H9 (cell line): ENCODE data around the gene CCNG1. TPM values are rescaled to one million over a fixed set of nuclear protein-coding genes. Genes with fewer than 3 reads are reported as not detected.

Experiments
- DNase-seq: peaks from one replicate; pipeline ENCODE4 v3.0.0-alpha.2; 2017
- H2AFZ ChIP-seq: one replicate; pipeline ENCODE4 v1.6.1; 2013; ENCODE audit warnings: mild to moderate bottlenecking, low read length, control low read depth, moderate library complexity
- H2AK5ac ChIP-seq: 2 replicates; pipeline ENCODE4 v1.6.1; 2013; ENCODE audit warnings: low read length, control low read depth, mixed read lengths; ENCODE audit not compliant: insufficient read length
- H2BK120ac ChIP-seq: one replicate; pipeline ENCODE4 v1.6.1; 2013; ENCODE audit warnings: low read depth, mild to moderate bottlenecking, low read length, control low read depth, inconsistent platforms; ENCODE audit not compliant: poor library complexity, severe bottlenecking
- H2BK12ac ChIP-seq: 2 replicates; pipeline ENCODE4 v1.6.1; 2013; ENCODE audit warnings: low read length, control low read depth, mixed read lengths, low read depth; ENCODE audit not compliant: insufficient read length
- H2BK15ac ChIP-seq: 2 replicates; pipeline ENCODE4 v1.6.1; 2013; ENCODE audit warnings: low read depth, low read length, control low read depth
- H2BK20ac ChIP-seq: one replicate; pipeline ENCODE4 v1.6.1; 2013; ENCODE audit warnings: low read depth, mild to moderate bottlenecking, low read length, control low read depth, inconsistent platforms; ENCODE audit not compliant: poor library complexity, severe bottlenecking
- H2BK5ac ChIP-seq: 2 replicates; pipeline ENCODE4 v1.6.1; 2013; ENCODE audit warnings: low read length, control low read depth, mixed read lengths; ENCODE audit not compliant: insufficient read length
- H3K14ac ChIP-seq: 2 replicates; pipeline ENCODE4 v1.6.1; 2013; ENCODE audit warnings: low read length, control low read depth; ENCODE audit not compliant: insufficient read depth
- H3K18ac ChIP-seq: 2 replicates; pipeline ENCODE4 v1.6.1; 2013; ENCODE audit warnings: low read depth, mild to moderate bottlenecking, mixed read lengths, low read length, control low read depth; ENCODE audit not compliant: insufficient read length
- H3K23ac ChIP-seq: 2 replicates; pipeline ENCODE4 v1.6.1; 2013; ENCODE audit warnings: low read length, control low read depth, mixed read lengths, low read depth; ENCODE audit not compliant: insufficient read length
- H3K23me2 ChIP-seq: 2 replicates; pipeline ENCODE4 v1.6.1; 2013; ENCODE audit warnings: low read depth, mild to moderate bottlenecking, mixed read lengths, low read length, control low read depth; ENCODE audit not compliant: insufficient read length, poor library complexity, severe bottlenecking
- H3K27ac ChIP-seq: 2 replicates; pipeline ENCODE4 v1.5.1; 2013; ENCODE audit warnings: low read length, control low read depth, mixed read lengths, low read depth; ENCODE audit not compliant: insufficient read length
- H3K27me3 ChIP-seq: 2 replicates; pipeline ENCODE4 v1.6.1; 2013; ENCODE audit warnings: low read length, control low read depth, inconsistent platforms; ENCODE audit not compliant: insufficient read depth
- H3K4ac ChIP-seq: 2 replicates; pipeline ENCODE4 v1.6.1; 2013; ENCODE audit warnings: low read depth, mild to moderate bottlenecking, control low read depth, inconsistent platforms, low read length, moderate library complexity
- H3K4me1 ChIP-seq: 2 replicates; pipeline ENCODE4 v1.6.1; 2013; ENCODE audit warnings: low read length, control low read depth, inconsistent platforms; ENCODE audit not compliant: insufficient read depth
- H3K4me2 ChIP-seq: 2 replicates; pipeline ENCODE4 v1.6.1; 2013; ENCODE audit warnings: low read length, control low read depth, mixed read lengths; ENCODE audit not compliant: insufficient read length, insufficient read depth
- H3K56ac ChIP-seq: 2 replicates; pipeline ENCODE4 v1.6.1; 2013; ENCODE audit warnings: low read depth, mild to moderate bottlenecking, mixed read lengths, low read length, control low read depth; ENCODE audit not compliant: insufficient read length
- H3K79me1 ChIP-seq: 2 replicates; pipeline ENCODE4 v1.6.1; 2013; ENCODE audit warnings: low read depth, mild to moderate bottlenecking, moderate library complexity, low read length, control low read depth, inconsistent platforms; ENCODE audit not compliant: insufficient read depth, poor library complexity, severe bottlenecking
- H3K79me2 ChIP-seq: 2 replicates; pipeline ENCODE4 v1.6.1; 2013; ENCODE audit warnings: low read length, control low read depth, inconsistent platforms; ENCODE audit not compliant: insufficient read depth
- H3K9ac ChIP-seq: 2 replicates; pipeline ENCODE4 v1.6.1; 2013; ENCODE audit warnings: low read length, control low read depth, mixed read lengths; ENCODE audit not compliant: insufficient read length; ENCODE audit errors: extremely low read depth
- H3K9me3 ChIP-seq: one replicate; pipeline ENCODE4 v1.6.1; 2013; ENCODE audit warnings: low read depth, low read length, inconsistent platforms; ENCODE audit not compliant: control insufficient read depth
- H3T11ph ChIP-seq: one replicate; pipeline ENCODE4 v1.6.1; 2013; ENCODE audit warnings: mild to moderate bottlenecking, low read length, control low read depth, inconsistent platforms
- H4K20me1 ChIP-seq: one replicate; pipeline ENCODE4 v1.6.1; 2013; ENCODE audit not compliant: control insufficient read depth, insufficient read length, insufficient read depth
- H4K5ac ChIP-seq: 2 replicates; pipeline ENCODE4 v1.6.1; 2013; ENCODE audit warnings: low read depth, mild to moderate bottlenecking, mixed read lengths, low read length, control low read depth; ENCODE audit not compliant: insufficient read length
- H4K8ac ChIP-seq: replicated peaks from 2 replicates; pipeline ENCODE4 v1.6.1; 2013; ENCODE audit warnings: low read length, control low read depth, mixed read lengths, low read depth; ENCODE audit not compliant: insufficient read length
- H4K91ac ChIP-seq: 2 replicates; pipeline ENCODE4 v1.6.1; 2013; ENCODE audit warnings: low read depth, mild to moderate bottlenecking, moderate library complexity, mixed read lengths, low read length, control low read depth; ENCODE audit not compliant: insufficient read length
- H3K27ac Mint-ChIP-seq, 3 experiments: 2 replicates in 2 of 3; 3 replicates in 1 of 3; pipeline ENCODE4 v1.8.0; 2020 to 2021; ENCODE audit warnings: mixed read lengths in 3 of 3, mild to moderate bottlenecking in 1 of 3, moderate library complexity in 1 of 3
- H3K27me3 Mint-ChIP-seq: 2 replicates; pipeline ENCODE4 v1.8.0; 2021; ENCODE audit warnings: low read depth, mild to moderate bottlenecking, moderate library complexity, mixed read lengths
- H3K36me3 Mint-ChIP-seq, 3 experiments: 2 replicates in 2 of 3; 3 replicates in 1 of 3; pipeline ENCODE4 v1.8.0; 2020 to 2021; ENCODE audit warnings: low read depth in 3 of 3, mixed read lengths in 3 of 3; ENCODE audit not compliant: insufficient read depth in 1 of 3
- H3K4me1 Mint-ChIP-seq, 2 experiments: 2 replicates each; pipeline ENCODE4 v1.8.0; 2020; ENCODE audit warnings: mixed read lengths in 2 of 2
- H3K4me3 Mint-ChIP-seq, 2 experiments: 2 replicates in 1 of 2; 3 replicates in 1 of 2; pipeline ENCODE4 v1.8.0; 2020 to 2021; ENCODE audit warnings: mild to moderate bottlenecking in 2 of 2, mixed read lengths in 2 of 2, moderate library complexity in 1 of 2
- H3K9me3 Mint-ChIP-seq, 2 experiments: 2 replicates in 1 of 2; 3 replicates in 1 of 2; pipeline ENCODE4 v1.8.0; 2020; ENCODE audit warnings: mild to moderate bottlenecking in 2 of 2, mixed read lengths in 2 of 2, moderate library complexity in 1 of 2
- CTCF ChIP-seq: fragments of 200-600 bp; sonication (generic); conservative IDR thresholded peaks from 3 replicates; pipeline ENCODE4 v1.8.0; 2021; ENCODE audit warnings: antibody characterized with exemption, mild to moderate bottlenecking
- WGBS: extraction: QIAGEN DNeasy Blood & Tissue Kit; methylation state at CpG from one replicate; pipeline ENCODE4 v1.1.7; 2013; ENCODE audit warnings: missing lambda C conversion rate, low lambda C conversion rate, mixed read lengths; ENCODE audit not compliant: insufficient read length; ENCODE audit errors: extremely low coverage; 5-methylcytosine and 5-hydroxymethylcytosine counted together
- total RNA-seq: library from RNA; stranded (reverse); gene quantifications from 2 replicates; pipeline ENCODE4 v1.2.1, GENCODE V29; 2021

Gene CCNG1
- total RNA-seq, 1 experiment from 2014 or later, result 521 TPM

GRCh38 chr5:163460562-163461171, 23.3 kb downstream of the CCNG1 start, which contains the start of gene HMMR:
Gene HMMR, plus strand, starts transcription at chr5:163460632. Its CDS starts 61 bp downstream, at chr5:163460693.
- no peak for DNase-seq
- H3K36me3 Mint-ChIP-seq, result peaks cover 22 to 43% (median 31%) of the 10 kb centered on the region in 3 experiments
- WGBS, result no CpG with 5 or more reads among the region's 23 CpGs

More at GRCh38 chr5:163460562-163461171, 23.3 kb downstream of the CCNG1 start, which contains the start of gene HMMR:
- Mint-ChIP-seq H3K27me3 (peaks cover 3% of the 10 kb centered on the region; the same call in 1 of the 2 replicates), H3K27ac (peak within 1 kb of the TSS; percentile 99 to 100 (median 100)), H3K9me3 (no peaks in the 10 kb centered on the region), H3K4me3 (peak within 1 kb of the TSS; percentile 93 to 99), H3K4me1 (peaks cover 11 to 23% of the 10 kb centered on the region in 2 experiments)
- H2AFZ ChIP-seq, result no peak within 1 kb of the TSS
- H2BK5ac ChIP-seq, result peak within 1 kb of the TSS; percentile 66
- H2BK120ac ChIP-seq, result no peak within 1 kb of the TSS
- H3K27ac ChIP-seq, result peak within 1 kb of the TSS; percentile 98
- peak within 1 kb of the TSS; percentile 86 for H3K14ac ChIP-seq
- H3K79me2 ChIP-seq, result no peaks in the 10 kb centered on the region; the same call in 1 of the 2 replicates
- TF ChIP-seq CTCF, result no peak
- H4K20me1 ChIP-seq, result no peaks in the 10 kb centered on the region
- no peak within 1 kb of the TSS for H2BK15ac ChIP-seq
- peaks cover 4% of the 10 kb centered on the region for H3K23me2 ChIP-seq
- H3K4ac ChIP-seq, result peak within 1 kb of the TSS; percentile 79; the same call in 1 of the 2 replicates
- H3K56ac ChIP-seq, result peak within 1 kb of the TSS; percentile 98
- H3T11ph ChIP-seq, result peak within 1 kb of the TSS; percentile 40
- H2BK20ac ChIP-seq, result no peak within 1 kb of the TSS
- H3K23ac ChIP-seq, result peak within 1 kb of the TSS; percentile 37
- H3K4me2 ChIP-seq, result peak within 1 kb of the TSS; percentile 93
- H3K4me1 ChIP-seq, result no peaks in the 10 kb centered on the region
- H2BK12ac ChIP-seq, result peak within 1 kb of the TSS; percentile 45
- H4K8ac ChIP-seq, result no peak within 1 kb of the TSS
- H2AK5ac ChIP-seq, result no peak within 1 kb of the TSS
- H3K18ac ChIP-seq, result peak within 1 kb of the TSS; percentile 91
- H3K27me3 ChIP-seq, result no peaks in the 10 kb centered on the region; the same call in 1 of the 2 replicates
- peak within 1 kb of the TSS; percentile 99 for H3K9ac ChIP-seq
- H3K79me1 ChIP-seq, result peaks cover 9% of the 10 kb centered on the region
- H4K91ac ChIP-seq, result no peak within 1 kb of the TSS
- no peaks in the 10 kb centered on the region for H3K9me3 ChIP-seq
- H4K5ac ChIP-seq, result peak within 1 kb of the TSS; percentile 87
